H1 (cell line): ENCODE measurements around the gene CBY1. TPM values are rescaled to one million over a fixed set of nuclear protein-coding genes. Genes with fewer than 3 reads are reported as not detected.

Source experiments
- CTCF ChIA-PET: fragments of 300-600 bp; sonication (Branson Sonifier 250); formaldehyde crosslinking; loops from one replicate; lab custom pipeline; 2021; ENCODE audit not compliant: partially characterized antibody; lab: Charles Lee
- POLR2A ChIA-PET: fragments of 300-600 bp; sonication (Branson Sonifier 250); formaldehyde crosslinking; loops from one replicate; lab custom pipeline; 2021; ENCODE audit warnings: inconsistent platforms; ENCODE audit not compliant: partially characterized antibody; lab: Charles Lee
- DNase-seq, 2 experiments: peaks; one replicate each; pipeline versions ENCODE4 v3.0.0 to v3.0.0-alpha.2; 2010 to 2022; ENCODE audit warnings: low spot score in 2 of 2, low read depth in 1 of 2, mixed read lengths in 1 of 2
- FAIRE-seq: peaks from 2 replicates; lab custom pipeline; 2011; peaks lifted over from hg19 to GRCh38; lab: Jason Lieb, UNC
- H2AFZ ChIP-seq: 2 replicates; pipeline ENCODE4 v1.8.1; 2012; ENCODE audit warnings: low read length, inconsistent platforms
- H2AK5ac ChIP-seq: 2 replicates; pipeline ENCODE4 v1.6.1; 2013; ENCODE audit warnings: low read depth, low read length
- H2BK120ac ChIP-seq: replicated peaks from 2 replicates; pipeline ENCODE3; 2013; ENCODE audit warnings: low read depth, low read length, inconsistent platforms
- H2BK12ac ChIP-seq: 2 replicates; pipeline ENCODE4 v1.6.1; 2013; ENCODE audit warnings: low read depth, low read length
- H2BK15ac ChIP-seq: 2 replicates; pipeline ENCODE4 v1.6.1; 2013; ENCODE audit warnings: low read length
- H2BK20ac ChIP-seq: 2 replicates; pipeline ENCODE4 v1.6.1; 2013; ENCODE audit warnings: low read length
- H2BK5ac ChIP-seq: 2 replicates; pipeline ENCODE4 v1.6.1; 2013; ENCODE audit warnings: low read depth, low read length
- H3K14ac ChIP-seq: 2 replicates; pipeline ENCODE4 v1.6.1; 2013; ENCODE audit warnings: inconsistent platforms; ENCODE audit not compliant: insufficient read length
- H3K18ac ChIP-seq: 2 replicates; pipeline ENCODE4 v1.6.1; 2013; ENCODE audit warnings: low read length; ENCODE audit errors: extremely low read depth
- H3K23ac ChIP-seq: 2 replicates; pipeline ENCODE4 v1.6.1; 2013; ENCODE audit warnings: inconsistent platforms; ENCODE audit not compliant: insufficient read length
- H3K23me2 ChIP-seq: 2 replicates; pipeline ENCODE4 v1.6.1; 2013; ENCODE audit warnings: low read depth, low read length
- H3K27ac ChIP-seq: 2 replicates; pipeline ENCODE4 v1.6.1; 2011; ENCODE audit warnings: low read depth, low read length, inconsistent platforms
- H3K27me3 ChIP-seq, 4 experiments: replicated peaks in 1 of 4; 1 replicate in 1 of 4; 2 replicates in 3 of 4; pipeline versions ENCODE4 v1.6.1 to v1.8.1; 2011 to 2013; ENCODE audit warnings: low read length in 3 of 4, mild to moderate bottlenecking in 3 of 4, inconsistent platforms in 2 of 4, mixed read lengths in 2 of 4, moderate library complexity in 1 of 4; ENCODE audit not compliant: control insufficient read depth in 3 of 4, insufficient read depth in 3 of 4; ENCODE audit errors: extremely low read depth in 1 of 4
- H3K36me3 ChIP-seq, 4 experiments: 2 replicates each; pipeline versions ENCODE4 v1.6.1 to v1.8.1; 2011 to 2013; ENCODE audit warnings: mild to moderate bottlenecking in 4 of 4, low read length in 3 of 4, moderate library complexity in 2 of 4, control low read depth in 1 of 4, inconsistent platforms in 1 of 4; ENCODE audit not compliant: insufficient read depth in 4 of 4, control insufficient read depth in 2 of 4
- H3K4ac ChIP-seq: replicated peaks from 2 replicates; pipeline ENCODE3; 2013; ENCODE audit warnings: low read length, low read depth, mixed read lengths, inconsistent platforms; ENCODE audit not compliant: insufficient read length
- H3K4me1 ChIP-seq, 4 experiments: replicated peaks in 1 of 4; 1 replicate in 1 of 4; 2 replicates in 3 of 4; pipeline versions ENCODE4 v1.6.1 to v1.8.1; 2011 to 2013; ENCODE audit warnings: low read length in 3 of 4, inconsistent platforms in 2 of 4, mixed read lengths in 1 of 4; ENCODE audit not compliant: insufficient read depth in 4 of 4, control insufficient read depth in 3 of 4
- H3K4me2 ChIP-seq, 2 experiments: 2 replicates each; pipeline versions ENCODE4 v1.6.1 to v1.8.1; 2011 to 2013; ENCODE audit warnings: low read depth in 2 of 2, low read length in 2 of 2, control low read depth in 1 of 2, inconsistent platforms in 1 of 2, mild to moderate bottlenecking in 1 of 2; ENCODE audit not compliant: insufficient read depth in 1 of 2
- H3K4me3 ChIP-seq, 4 experiments: fragments of 200-600, 300-600 bp in 1 of 4; sonication (generic), shearing (Covaris generic), sonication (Bioruptor Twin) in 1 of 4; 2 replicates each; pipeline versions ENCODE4 v1.5.1 to v1.8.1; 2011 to 2016; ENCODE audit warnings: low read length in 4 of 4, low read depth in 3 of 4, control low read depth in 2 of 4, inconsistent platforms in 2 of 4, mild to moderate bottlenecking in 2 of 4, mixed read lengths in 1 of 4, moderate library complexity in 1 of 4; ENCODE audit not compliant: insufficient read depth in 2 of 4; ENCODE audit errors: extremely low read depth in 1 of 4
- H3K56ac ChIP-seq: replicated peaks from 2 replicates; pipeline ENCODE3; 2013; ENCODE audit warnings: low read depth, mild to moderate bottlenecking, mixed read lengths, low read length, inconsistent platforms; ENCODE audit not compliant: insufficient read length
- H3K79me1 ChIP-seq: 2 replicates; pipeline ENCODE4 v1.6.1; 2013; ENCODE audit warnings: low read depth, low read length, control low read depth
- H3K79me2 ChIP-seq, 2 experiments: 2 replicates each; pipeline versions ENCODE4 v1.6.1 to v1.8.1; 2012 to 2013; ENCODE audit warnings: low read length in 2 of 2, mild to moderate bottlenecking in 2 of 2, inconsistent platforms in 1 of 2; ENCODE audit not compliant: insufficient read depth in 2 of 2, control insufficient read depth in 1 of 2
- H3K9ac ChIP-seq, 4 experiments: replicated peaks in 1 of 4; 1 replicate in 1 of 4; 2 replicates in 3 of 4; pipeline versions ENCODE4 v1.6.1 to v1.8.1; 2011 to 2013; ENCODE audit warnings: low read depth in 3 of 4, low read length in 3 of 4, control low read depth in 2 of 4, mild to moderate bottlenecking in 2 of 4, moderate library complexity in 2 of 4, inconsistent platforms in 1 of 4; ENCODE audit errors: extremely low read depth in 1 of 4
- H3K9me3 ChIP-seq, 2 experiments: 2 replicates each; pipeline versions ENCODE4 v1.6.1 to v1.8.1; 2012 to 2013; ENCODE audit warnings: mild to moderate bottlenecking in 2 of 2, moderate library complexity in 2 of 2, control low read depth in 1 of 2, inconsistent platforms in 1 of 2, low read depth in 1 of 2, low read length in 1 of 2, mixed read lengths in 1 of 2; ENCODE audit not compliant: insufficient read depth in 2 of 2
- H4K20me1 ChIP-seq, 2 experiments: replicated peaks in 1 of 2; 2 replicates each; pipeline versions ENCODE3 to v1.8.1; 2011 to 2013; ENCODE audit warnings: inconsistent platforms in 2 of 2, low read length in 2 of 2, mild to moderate bottlenecking in 1 of 2; ENCODE audit not compliant: insufficient read depth in 2 of 2, control insufficient read depth in 1 of 2
- H4K5ac ChIP-seq: 2 replicates; pipeline ENCODE4 v1.6.1; 2013; ENCODE audit warnings: low read length, low read depth, mixed read lengths, inconsistent platforms; ENCODE audit not compliant: insufficient read length
- H4K8ac ChIP-seq: 2 replicates; pipeline ENCODE4 v1.8.0; 2013; ENCODE audit warnings: mild to moderate bottlenecking, moderate library complexity, low read length, inconsistent platforms; ENCODE audit not compliant: insufficient read depth; ENCODE audit errors: extremely low read depth
- H4K91ac ChIP-seq: replicated peaks from 2 replicates; pipeline ENCODE3; 2013; ENCODE audit warnings: low read length, mixed read lengths, inconsistent platforms; ENCODE audit not compliant: insufficient read length
- CEBPB ChIP-seq: IDR thresholded peaks from 2 replicates; pipeline ENCODE4 v1.6.1; 2012; ENCODE audit warnings: low read depth, low read length
- JUN ChIP-seq: IDR thresholded peaks from 2 replicates; pipeline ENCODE4 v1.6.1; 2011; ENCODE audit warnings: low read depth, mild to moderate bottlenecking, improper control_type of control experiment, low read length
- MAFK ChIP-seq: IDR thresholded peaks from 2 replicates; pipeline ENCODE4 v1.6.1; 2012; ENCODE audit warnings: low read depth, mild to moderate bottlenecking, improper control_type of control experiment, low read length
- TEAD4 ChIP-seq: IDR thresholded peaks from 2 replicates; pipeline ENCODE4 v1.6.1; 2012; ENCODE audit warnings: low read depth, low read length, inconsistent platforms, mixed read lengths
- WGBS, 2 experiments: shearing (Covaris generic) in 1 of 2; methylation state at CpG; one replicate each; pipeline versions ENCODE4 v1.1.6 to v1.1.7; 2013 to 2015; ENCODE audit warnings: low lambda C conversion rate in 2 of 2, mixed read lengths in 2 of 2, inconsistent platforms in 1 of 2, low coverage in 1 of 2, missing lambda C conversion rate in 1 of 2; ENCODE audit not compliant: insufficient replicate concordance in 2 of 2, insufficient coverage in 1 of 2, insufficient read length in 1 of 2; ENCODE audit errors: extremely low coverage in 1 of 2, missing lambda C conversion rate in 1 of 2; 5-methylcytosine and 5-hydroxymethylcytosine counted together
- polyA plus RNA-seq, 7 experiments: library from polyadenylated mRNA; depleted of rRNA in 3 of 7; stranded (reverse) in 5 of 7; unstranded in 2 of 7; fragments of >200 nt in 5 of 7; fragments of 200-250 nt in 2 of 7; gene quantifications; 1 replicate in 5 of 7; 2 replicates in 1 of 7; 4 replicates in 1 of 7; pipeline versions ENCODE4 v1.2.1 to v1.2.3, GENCODE V29; 2011 to 2013; ENCODE audit warnings: missing spikeins in 2 of 7, mixed read lengths in 2 of 7
- total RNA-seq: library from RNA; stranded (reverse); fragmentation: NEBNext Ultra II Directional; extraction: Animal tissue kit (Norgen Biotek cat#: 25700); gene quantifications from 2 replicates; pipeline ENCODE4 v1.2.1, GENCODE V29; 2021

The CBY1 gene
- total and polyA plus RNA-seq, 2 of the 8 experiments (the other 6 are each of a cell fraction or from before 2014, with no cell fraction given), result 23.2 to 30.2 TPM

GRCh38 chr22:38608992-38609750 is 47.3 kb upstream of the CBY1 start:
- Histone ChIP-seq H3K4me3 (no peak overlapping the region), H2AFZ (no peak overlapping the region), H3K56ac (no peak overlapping the region), H4K5ac (no peak overlapping the region), H3K27me3 (no peaks in the 10 kb centered on the region), H3K23ac (no peak overlapping the region), H3K79me2 (no peaks in the 10 kb centered on the region), H3K14ac (no peak overlapping the region), H2BK12ac (no peak overlapping the region), H3K4ac (no peak overlapping the region), H2BK15ac (no peak overlapping the region), H3K4me2 (no peak overlapping the region), H3K4me1 (no peaks in the 10 kb centered on the region), H2AK5ac (no peak overlapping the region), H3K9me3 (no peaks in the 10 kb centered on the region), H3K9ac (no peak overlapping the region), H3K18ac (no peak overlapping the region), H4K8ac (no peak overlapping the region), H2BK5ac (no peak overlapping the region), H3K23me2 (no peaks in the 10 kb centered on the region; the same call in 1 of the 2 replicates), H4K91ac (no peak overlapping the region), H3K27ac (no peak overlapping the region), H2BK120ac (no peak overlapping the region), H4K20me1 (peaks cover 0 to 1% of the 10 kb centered on the region in 2 experiments), H3K79me1 (no peaks in the 10 kb centered on the region), H3K36me3 (peaks cover 0 to 4% (median 0%) of the 10 kb centered on the region in 4 experiments; a peak in 1 of 8 replicates), H2BK20ac (no peak overlapping the region)
- no peak for DNase-seq
- no peak for FAIRE-seq
- WGBS, 2 experiments, result 95% methylated on average over 13 of the region's 13 CpGs; no CpG with 5 or more reads in 1 of the 2 experiments
- POLR2A ChIA-PET, result interaction anchor here (1.2 kb wide), 1 partner anchor 12 kb away, joined by 3 read pairs; no protein-coding TSS in a partner anchor
- CTCF ChIA-PET, result interaction anchor here (0.6 to 1.6 kb wide), 2 partner anchors 37 to 888 kb away, joined by 3 read pairs; no protein-coding TSS in a partner anchor
- TF ChIP-seq JUN, result no peak
- no peak for TF ChIP-seq TEAD4
- no peak for TF ChIP-seq CEBPB
- TF ChIP-seq MAFK, result no peak
